ENCODE results near the gene EML2. TPM values are rescaled to one million over a fixed set of nuclear protein-coding genes. Genes with fewer than 3 reads are reported as not detected.
A peak's percentile ranks its signal among the peaks of the same experiment; 100 is the strongest.

Gene EML2
- total and polyA plus RNA-seq, 10 of the 15 experiments (the other 5 are each of a cell fraction or from before 2014, with no cell fraction given), result 1.6 to 64.0 (median 27.5) TPM

DNA sequence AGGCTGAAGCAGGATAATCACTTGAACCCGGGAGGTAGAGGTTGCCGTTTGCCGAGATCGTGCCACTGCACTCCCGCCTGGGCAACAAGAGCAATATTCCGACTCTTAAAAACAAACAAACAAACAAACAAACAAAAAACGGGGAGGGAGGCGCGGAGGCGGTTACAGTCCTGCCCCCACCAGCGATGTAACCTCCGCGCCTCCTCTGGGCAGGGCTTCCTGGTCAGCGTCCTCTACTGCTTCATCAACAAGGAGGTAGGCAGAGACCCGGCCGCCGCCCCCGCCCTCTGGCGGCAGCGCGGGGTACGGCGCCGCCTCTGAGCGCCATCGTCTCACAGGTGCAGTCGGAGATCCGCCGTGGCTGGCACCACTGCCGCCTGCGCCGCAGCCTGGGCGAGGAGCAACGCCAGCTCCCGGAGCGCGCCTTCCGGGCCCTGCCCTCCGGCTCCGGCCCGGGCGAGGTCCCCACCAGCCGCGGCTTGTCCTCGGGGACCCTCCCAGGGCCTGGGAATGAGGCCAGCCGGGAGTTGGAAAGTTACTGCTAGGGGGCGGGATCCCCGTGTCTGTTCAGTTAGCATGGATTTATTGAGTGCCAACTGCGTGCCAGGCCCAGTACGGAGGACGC lies 42.3 kb upstream of the EML2 start:
- no peak for FAIRE-seq
- in situ Hi-C loops (cut with MboI) (no loop called here), intact Hi-C loops (cut with micrococcal nuclease; ENCODE audit: unreplicated experiment) (no loop called here)
- 4% methylated on average over 34 of the region's 51 CpGs for WGBS (ENCODE audit: insufficient coverage, insufficient replicate concordance, low lambda C conversion rate, missing lambda C conversion rate)
- RAD21 ChIA-PET (ENCODE audit: unreplicated experiment), result interaction anchor here (0.7 to 2.4 kb wide), 4 partner anchors 11 to 67 kb away, joined by 3 to 9 read pairs (median 4); partner anchors contain the start of genes QPCTL and SNRPD2
- Histone ChIP-seq H4K20me1 (ENCODE audit: control insufficient read depth, insufficient read depth) (no peaks in the 10 kb centered on the region; the same call in 1 of the 2 replicates), H2AFZ (ENCODE audit: control insufficient read depth, low read depth, low read length) (peak overlapping the region; percentile 33), H3K79me2 (ENCODE audit: control insufficient read depth, insufficient read depth, low read length) (no peaks in the 10 kb centered on the region), H3K27ac (ENCODE audit: control insufficient read depth, insufficient read depth) (no peak overlapping the region), H3K4me2 (ENCODE audit: control insufficient read depth, insufficient read depth) (peak overlapping the region; percentile 59), H3K9me3 (replicated peaks; ENCODE audit: control insufficient read depth, insufficient read depth, low read length) (no peaks in the 10 kb centered on the region), H3K4me1 (ENCODE audit: control insufficient read depth, insufficient read depth, low read length) (peaks cover 17% of the 10 kb centered on the region), H3K36me3 (ENCODE audit: control insufficient read depth in 2 of 2, insufficient read depth in 2 of 2, low read length in 1 of 2) (peaks cover 2 to 5% of the 10 kb centered on the region in 2 experiments; a peak in 3 of 4 replicates), H3K4me3 (0 out of 2 replicates have a peak overlapping the region, but pooled peaks have one; percentile 18), H3K27me3 (replicated peaks in 1 of 2; ENCODE audit: control insufficient read depth in 2 of 2, insufficient read depth in 2 of 2, low read length in 1 of 2) (no peaks in the 10 kb centered on the region), H3K9ac (ENCODE audit: control insufficient read depth, insufficient read depth, low read length) (peak overlapping the region; percentile 40; the same call in 1 of the 2 replicates)
- BruUV-seq (replicated peaks), result no TSS peak
- POLR2A ChIA-PET, result interaction anchor here (0.6 to 6.2 kb wide), 6 partner anchors 10 to 88 kb away, joined by 3 to 54 read pairs (median 4); partner anchors contain the start of genes QPCTL, SIX5 and SNRPD2
- CTCF ChIA-PET, result interaction anchor here (0.6 to 4.0 kb wide), 12 partner anchors 8 to 62 kb away, joined by 3 to 23 read pairs (median 4); partner anchors contain the start of genes GIPR, QPCTL and SNRPD2
- SMC1A ChIA-PET (ENCODE audit: uncharacterized antibody, unreplicated experiment), result interaction anchor here (1.0 to 1.4 kb wide), 3 partner anchors 11 to 42 kb away, joined by 3 to 4 read pairs (median 4); partner anchors contain the start of gene EML2
- peak; percentile 94 for ATAC-seq
- DNase-seq (ENCODE audit: low read depth, low spot score), result no peak
- no peak for TF ChIP-seq TAF1 (IDR thresholded peaks at IDR 0.05; ENCODE audit: borderline replicate concordance, low read depth, low read length)
- TF ChIP-seq, protein P1, sequence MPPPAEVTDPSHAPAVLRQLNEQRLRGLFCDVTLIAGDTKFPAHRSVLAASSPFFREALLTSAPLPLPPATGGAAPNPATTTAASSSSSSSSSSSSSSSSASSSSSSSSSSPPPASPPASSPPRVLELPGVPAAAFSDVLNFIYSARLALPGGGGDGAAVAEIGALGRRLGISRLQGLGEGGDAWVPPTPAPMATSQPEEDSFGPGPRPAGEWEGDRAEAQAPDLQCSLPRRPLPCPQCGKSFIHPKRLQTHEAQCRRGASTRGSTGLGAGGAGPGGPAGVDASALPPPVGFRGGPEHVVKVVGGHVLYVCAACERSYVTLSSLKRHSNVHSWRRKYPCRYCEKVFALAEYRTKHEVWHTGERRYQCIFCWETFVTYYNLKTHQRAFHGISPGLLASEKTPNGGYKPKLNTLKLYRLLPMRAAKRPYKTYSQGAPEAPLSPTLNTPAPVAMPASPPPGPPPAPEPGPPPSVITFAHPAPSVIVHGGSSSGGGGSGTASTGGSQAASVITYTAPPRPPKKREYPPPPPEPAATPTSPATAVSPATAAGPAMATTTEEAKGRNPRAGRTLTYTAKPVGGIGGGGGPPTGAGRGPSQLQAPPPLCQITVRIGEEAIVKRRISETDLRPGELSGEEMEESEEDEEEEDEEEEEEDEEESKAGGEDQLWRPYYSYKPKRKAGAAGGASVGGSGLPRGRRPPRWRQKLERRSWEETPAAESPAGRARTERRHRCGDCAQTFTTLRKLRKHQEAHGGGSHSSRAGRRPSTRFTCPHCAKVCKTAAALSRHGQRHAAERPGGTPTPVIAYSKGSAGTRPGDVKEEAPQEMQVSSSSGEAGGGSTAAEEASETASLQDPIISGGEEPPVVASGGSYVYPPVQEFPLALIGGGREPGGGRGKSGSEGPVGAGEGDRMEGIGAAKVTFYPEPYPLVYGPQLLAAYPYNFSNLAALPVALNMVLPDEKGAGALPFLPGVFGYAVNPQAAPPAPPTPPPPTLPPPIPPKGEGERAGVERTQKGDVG (CRISPR knock-in tag; IDR thresholded peaks at IDR 0.05), result no peak
- peak; percentile 65; the same call in 1 of the 2 replicates for TF ChIP-seq FOXK2 (IDR thresholded peaks at IDR 0.05)
- TF ChIP-seq ATF7 (IDR thresholded peaks at IDR 0.05; ENCODE audit: low read depth), result no peak
- no peak for TF ChIP-seq ZSCAN29 (IDR thresholded peaks at IDR 0.05)
- TF ChIP-seq BHLHE40 (IDR thresholded peaks at IDR 0.05; ENCODE audit: borderline replicate concordance in 1 of 2, low read depth in 2 of 2, low read length in 1 of 2), result peak in 1 of 2 experiments; percentile 51; a peak in 2 of 4 replicates
- TF ChIP-seq, protein P2, sequence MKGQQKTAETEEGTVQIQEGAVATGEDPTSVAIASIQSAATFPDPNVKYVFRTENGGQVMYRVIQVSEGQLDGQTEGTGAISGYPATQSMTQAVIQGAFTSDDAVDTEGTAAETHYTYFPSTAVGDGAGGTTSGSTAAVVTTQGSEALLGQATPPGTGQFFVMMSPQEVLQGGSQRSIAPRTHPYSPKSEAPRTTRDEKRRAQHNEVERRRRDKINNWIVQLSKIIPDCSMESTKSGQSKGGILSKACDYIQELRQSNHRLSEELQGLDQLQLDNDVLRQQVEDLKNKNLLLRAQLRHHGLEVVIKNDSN (IDR thresholded peaks at IDR 0.05; ENCODE audit: borderline replicate concordance, extremely low read length, insufficient read depth, low read depth, low read length), result no peak
- 0 out of 2 replicates have a peak, but pooled peaks have one; percentile 16 for TF ChIP-seq RUNX3 (IDR thresholded peaks at IDR 0.05; ENCODE audit: low read length)
- TF ChIP-seq POLR2AphosphoS2 (IDR thresholded peaks at IDR 0.05; ENCODE audit: low read depth, low read length), result 0 out of 2 replicates have a peak, but pooled peaks have one; percentile 15
- no peak for TF ChIP-seq SREBF2 (IDR thresholded peaks at IDR 0.05; ENCODE audit: low read length)
- no peak; the same call in 1 of the 2 replicates for TF ChIP-seq PML (IDR thresholded peaks at IDR 0.05; ENCODE audit: low read length)
- TF ChIP-seq SP1 (IDR thresholded peaks at IDR 0.05; ENCODE audit: low read depth, low read length), result no peak
- no peak for TF ChIP-seq ZNF24 (IDR thresholded peaks at IDR 0.05)
- TF ChIP-seq RAD51 (IDR thresholded peaks at IDR 0.05), result no peak
- TF ChIP-seq, protein P3, sequence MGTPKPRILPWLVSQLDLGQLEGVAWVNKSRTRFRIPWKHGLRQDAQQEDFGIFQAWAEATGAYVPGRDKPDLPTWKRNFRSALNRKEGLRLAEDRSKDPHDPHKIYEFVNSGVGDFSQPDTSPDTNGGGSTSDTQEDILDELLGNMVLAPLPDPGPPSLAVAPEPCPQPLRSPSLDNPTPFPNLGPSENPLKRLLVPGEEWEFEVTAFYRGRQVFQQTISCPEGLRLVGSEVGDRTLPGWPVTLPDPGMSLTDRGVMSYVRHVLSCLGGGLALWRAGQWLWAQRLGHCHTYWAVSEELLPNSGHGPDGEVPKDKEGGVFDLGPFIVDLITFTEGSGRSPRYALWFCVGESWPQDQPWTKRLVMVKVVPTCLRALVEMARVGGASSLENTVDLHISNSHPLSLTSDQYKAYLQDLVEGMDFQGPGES (IDR thresholded peaks at IDR 0.05), result 0 out of 2 replicates have a peak, but pooled peaks have one; percentile 26
- TF ChIP-seq TCF12 (IDR thresholded peaks at IDR 0.05; ENCODE audit: low read depth, low read length), result 0 out of 2 replicates have a peak, but pooled peaks have one; percentile 24
- peak; percentile 65 for TF ChIP-seq POLR2A (IDR thresholded peaks at IDR 0.05; ENCODE audit: low read depth, low read length)
- TF ChIP-seq, protein P4, sequence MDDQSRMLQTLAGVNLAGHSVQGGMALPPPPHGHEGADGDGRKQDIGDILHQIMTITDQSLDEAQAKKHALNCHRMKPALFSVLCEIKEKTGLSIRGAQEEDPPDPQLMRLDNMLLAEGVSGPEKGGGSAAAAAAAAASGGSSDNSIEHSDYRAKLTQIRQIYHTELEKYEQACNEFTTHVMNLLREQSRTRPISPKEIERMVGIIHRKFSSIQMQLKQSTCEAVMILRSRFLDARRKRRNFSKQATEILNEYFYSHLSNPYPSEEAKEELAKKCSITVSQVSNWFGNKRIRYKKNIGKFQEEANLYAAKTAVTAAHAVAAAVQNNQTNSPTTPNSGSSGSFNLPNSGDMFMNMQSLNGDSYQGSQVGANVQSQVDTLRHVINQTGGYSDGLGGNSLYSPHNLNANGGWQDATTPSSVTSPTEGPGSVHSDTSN (IDR thresholded peaks at IDR 0.05; ENCODE audit: insufficient replicate concordance, low read depth, low read length), result no peak

All from GM12878 (cell line).